Upper lobe of left lung (tissue), 4 donors: ENCODE results near the gene ZNF783.

Experiments used
- CTCF ChIP-seq, 6 experiments: fragments of 450-650 bp in 4 of 6; fragments of 200-600 bp in 2 of 6; sonication (generic) in 2 of 6; IDR thresholded peaks; one replicate each; pipeline ENCODE4 v1.5.1; 2016 to 2019; ENCODE audit warnings: antibody characterized with exemption in 6 of 6
- POLR2A ChIP-seq, 4 donors: fragments of 450-650 bp; IDR thresholded peaks; one replicate each; pipeline ENCODE4 v1.5.1; 2016 to 2017; ENCODE audit warnings: antibody characterized with exemption in 4 of 4, mild to moderate bottlenecking in 2 of 4
- POLR2AphosphoS5 ChIP-seq, 2 donors: sonication (generic); formaldehyde crosslinking; IDR thresholded peaks; one replicate each; pipeline ENCODE4 v1.5.1; 2017; ENCODE audit warnings: antibody characterized with exemption in 2 of 2

GRCh38 chr7:149302865-149303264 lies 40.9 kb downstream of the ZNF783 start:
- TF ChIP-seq CTCF (IDR thresholded peaks at IDR 0.05) (no peak), POLR2AphosphoS5 (IDR thresholded peaks at IDR 0.05) (no peak), POLR2A (IDR thresholded peaks at IDR 0.05) (no peak)
